ENCODE results near the gene VASN.

VASN gene

GRCh38 chr16:4354512-4355409 is 16.9 kb upstream of the VASN start:
- no peak for DNase-seq

- DNase-seq, result no peak
Measured at GRCh38 chr16:4356820-4357219, 14.8 kb upstream of the VASN start.

GRCh38 chr16:4358236-4358635 is 13.4 kb upstream of the VASN start:
- no peak for DNase-seq

- no peak for DNase-seq
Measured at GRCh38 chr16:4358831-4359561, 12.7 kb upstream of the VASN start.

GRCh38 chr16:4359914-4360313 is 11.7 kb upstream of the VASN start:
- no peak for DNase-seq

- DNase-seq, result no peak
Measured at GRCh38 chr16:4360538-4361021, 11.1 kb upstream of the VASN start.

GRCh38 chr16:4361033-4361943 is 10.4 kb upstream of the VASN start:
- DNase-seq, result no peak

GRCh38 chr16:4361944-4362311 is 9.7 kb upstream of the VASN start:
- no peak for DNase-seq

- DNase-seq, result no peak
Measured at GRCh38 chr16:4362476-4363135, 9.0 kb upstream of the VASN start.

GRCh38 chr16:4364196-4365013 is 7.2 kb upstream of the VASN start:
- no peak for DNase-seq

GRCh38 chr16:4365014-4365406 is 6.6 kb upstream of the VASN start:
- DNase-seq, result no peak

- no peak for DNase-seq
Measured at GRCh38 chr16:4365615-4366014, 6.0 kb upstream of the VASN start.

- no peak for DNase-seq
Measured at GRCh38 chr16:4366016-4366415, 5.6 kb upstream of the VASN start.

GRCh38 chr16:4367393-4367856 is 4.2 kb upstream of the VASN start:
- DNase-seq, result no peak

- no peak for DNase-seq
Measured at GRCh38 chr16:4369007-4369733, 2.5 kb upstream of the VASN start.

- DNase-seq, result no peak
Measured at GRCh38 chr16:4370151-4370550, 1.5 kb upstream of the VASN start.

- no peak for DNase-seq
Measured at GRCh38 chr16:4370570-4371356, 885 bp upstream of the VASN start.

GRCh38 chr16:4372001-4372577 is 441 bp downstream of the VASN start:
- DNase-seq, result no peak

GRCh38 chr16:4372578-4373355 is 1.1 kb downstream of the VASN start:
- DNase-seq, result no peak
